ENCODE measurements around the gene KDM4E.

The KDM4E gene

GRCh38 chr11:95076416-95076815 lies 51.4 kb downstream of the KDM4E start:
- TF ChIP-seq CTCF (IDR thresholded peaks at IDR 0.05; ENCODE audit: low read depth, low read length) = no peak
- H3K4me3 ChIP-seq (ENCODE audit: low read depth, low read length) = no peak overlapping the region

- no peak overlapping the region for H3K4me3 ChIP-seq (ENCODE audit: low read depth, low read length)
- no peak for TF ChIP-seq CTCF (IDR thresholded peaks at IDR 0.05; ENCODE audit: low read depth, low read length)
These were observed 51.9 kb downstream of the KDM4E start for GRCh38 chr11:95076981-95077380.

Measured in WI38 (cell line).